Measurements from ENCODE around the gene ACOX3.

GRCh38 chr4:8435656-8436121 is 4.8 kb downstream of the ACOX3 start:
- TF ChIP-seq EZH2 (IDR thresholded peaks at IDR 0.05; ENCODE audit: low read length, missing control alignments): no peak
- TF ChIP-seq, protein P1, sequence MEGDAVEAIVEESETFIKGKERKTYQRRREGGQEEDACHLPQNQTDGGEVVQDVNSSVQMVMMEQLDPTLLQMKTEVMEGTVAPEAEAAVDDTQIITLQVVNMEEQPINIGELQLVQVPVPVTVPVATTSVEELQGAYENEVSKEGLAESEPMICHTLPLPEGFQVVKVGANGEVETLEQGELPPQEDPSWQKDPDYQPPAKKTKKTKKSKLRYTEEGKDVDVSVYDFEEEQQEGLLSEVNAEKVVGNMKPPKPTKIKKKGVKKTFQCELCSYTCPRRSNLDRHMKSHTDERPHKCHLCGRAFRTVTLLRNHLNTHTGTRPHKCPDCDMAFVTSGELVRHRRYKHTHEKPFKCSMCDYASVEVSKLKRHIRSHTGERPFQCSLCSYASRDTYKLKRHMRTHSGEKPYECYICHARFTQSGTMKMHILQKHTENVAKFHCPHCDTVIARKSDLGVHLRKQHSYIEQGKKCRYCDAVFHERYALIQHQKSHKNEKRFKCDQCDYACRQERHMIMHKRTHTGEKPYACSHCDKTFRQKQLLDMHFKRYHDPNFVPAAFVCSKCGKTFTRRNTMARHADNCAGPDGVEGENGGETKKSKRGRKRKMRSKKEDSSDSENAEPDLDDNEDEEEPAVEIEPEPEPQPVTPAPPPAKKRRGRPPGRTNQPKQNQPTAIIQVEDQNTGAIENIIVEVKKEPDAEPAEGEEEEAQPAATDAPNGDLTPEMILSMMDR (conservative IDR thresholded peaks at IDR 0.05 in 1 of 2, IDR thresholded peaks at IDR 0.05 in 1 of 2; ENCODE audit: low read depth in 1 of 2, low read length in 2 of 2): no peak

Data from fibroblast of lung (primary cell).